GM12878 (cell line): Measurements from ENCODE around the gene TBX15. TPM values are rescaled to one million over a fixed set of nuclear protein-coding genes. Genes with fewer than 3 reads are reported as not detected.
A peak's percentile ranks its signal among the peaks of the same experiment; 100 is the strongest.

ENCODE experiments used
- ATAC-seq: fragments of 200-7000 bp; cut with Tn5 transposase; 3 replicates; pipeline ENCODE4 v1.9.1; 2020; ENCODE audit warnings: mild to moderate bottlenecking, moderate library complexity
- BruUV-seq: library from RNA; stranded (reverse); fragments of 400-500 nt; replicated peaks from 2 replicates; lab custom pipeline; 2021; lab: Mats Ljungman, UMichigan
- CTCF ChIA-PET: fragments of 300-600 bp; sonication (Branson Sonifier 250); formaldehyde crosslinking; extraction: SDS; loops from one replicate; lab custom pipeline; 2021; ENCODE audit warnings: inconsistent platforms; lab: Yijun Ruan, JAX
- POLR2A ChIA-PET: fragments of 350-600 bp; formaldehyde crosslinking; extraction: SDS; loops from one replicate; lab custom pipeline; 2021; ENCODE audit warnings: inconsistent platforms; lab: Charles Lee
- RAD21 ChIA-PET: fragments of 300-600 bp; sonication (Branson Sonifier 250); formaldehyde crosslinking; loops from one replicate; lab custom pipeline; 2023; ENCODE audit warnings: antibody characterized with exemption; ENCODE audit not compliant: unreplicated experiment; lab: Charles Lee
- SMC1A ChIA-PET: fragments of 300-600 bp; sonication (Branson Sonifier 250); formaldehyde crosslinking; loops from one replicate; lab custom pipeline; 2023; ENCODE audit not compliant: unreplicated experiment, uncharacterized antibody; lab: Charles Lee
- DNase-seq: peaks from one replicate; pipeline ENCODE4 v3.0.0-alpha.2; 2011; ENCODE audit warnings: low read depth, low spot score
- FAIRE-seq: peaks from 3 replicates; lab custom pipeline; 2011; peaks lifted over from hg19 to GRCh38; lab: Jason Lieb, UNC
- H2AFZ ChIP-seq: 2 replicates; pipeline ENCODE4 v1.6.0; 2011; ENCODE audit warnings: low read depth, low read length, control low read depth; ENCODE audit not compliant: control insufficient read depth
- H3K27ac ChIP-seq: 2 replicates; pipeline ENCODE4 v1.5.1; 2011; ENCODE audit warnings: control low read depth; ENCODE audit not compliant: control insufficient read depth, insufficient read depth
- H3K27me3 ChIP-seq, 2 experiments: replicated peaks in 1 of 2; 2 replicates each; pipeline versions ENCODE4 v1.6.0 to v1.6.1; 2011; ENCODE audit warnings: low read length in 1 of 2; ENCODE audit not compliant: control insufficient read depth in 2 of 2, insufficient read depth in 2 of 2
- H3K36me3 ChIP-seq, 2 experiments: 2 replicates each; pipeline ENCODE4 v1.5.1; 2011; ENCODE audit warnings: low read length in 1 of 2; ENCODE audit not compliant: control insufficient read depth in 2 of 2, insufficient read depth in 2 of 2
- H3K4me1 ChIP-seq: 2 replicates; pipeline ENCODE4 v1.6.1; 2011; ENCODE audit warnings: mild to moderate bottlenecking, low read length, moderate library complexity, mixed read lengths; ENCODE audit not compliant: control insufficient read depth, insufficient read depth
- H3K4me2 ChIP-seq: 2 replicates; pipeline ENCODE4 v1.6.0; 2011; ENCODE audit warnings: control low read depth; ENCODE audit not compliant: control insufficient read depth, insufficient read depth
- H3K4me3 ChIP-seq: fragments of 200-600 bp; sonication (generic); 2 replicates; pipeline ENCODE4 v1.5.1; 2016
- H3K79me2 ChIP-seq: 2 replicates; pipeline ENCODE4 v1.6.0; 2011; ENCODE audit warnings: low read length; ENCODE audit not compliant: control insufficient read depth, insufficient read depth
- H3K9ac ChIP-seq: 2 replicates; pipeline ENCODE4 v1.8.0; 2011; ENCODE audit warnings: low read length, control low read depth, mixed read lengths; ENCODE audit not compliant: control insufficient read depth, insufficient read depth
- H3K9me3 ChIP-seq: replicated peaks from 3 replicates; pipeline ENCODE4 v1.5.1; 2011; ENCODE audit warnings: mild to moderate bottlenecking, low read length; ENCODE audit not compliant: control insufficient read depth, insufficient read depth
- H4K20me1 ChIP-seq: 2 replicates; pipeline ENCODE4 v1.6.0; 2011; ENCODE audit not compliant: control insufficient read depth, insufficient read depth
- IKZF1 ChIP-seq: fragments of 450-650 bp; conservative IDR thresholded peaks from 2 replicates; pipeline ENCODE4 v1.6.1; 2017; ENCODE audit warnings: antibody characterized with exemption, mild to moderate bottlenecking
- IKZF2 ChIP-seq, 2 experiments: fragments of 450-650 bp; IDR thresholded peaks; 2 replicates each; pipeline ENCODE4 v1.6.1; 2017; ENCODE audit warnings: mild to moderate bottlenecking in 2 of 2, moderate library complexity in 2 of 2
- MXI1 ChIP-seq: fragments of 150-350 bp; IDR thresholded peaks from 2 replicates; pipeline ENCODE4 v1.6.1; 2011; ENCODE audit warnings: low read depth, mild to moderate bottlenecking, inconsistent platforms, low read length, improper control_type of control experiment
- RELA ChIP-seq: fragments of 450-650 bp; IDR thresholded peaks from 2 replicates; pipeline ENCODE4 v1.8.0; 2014; ENCODE audit warnings: borderline replicate concordance; ENCODE audit not compliant: partially characterized antibody
- WGBS: methylation state at CpG from one replicate; pipeline ENCODE4 v1.1.6; 2016; ENCODE audit warnings: low lambda C conversion rate; ENCODE audit not compliant: insufficient replicate concordance, insufficient coverage; ENCODE audit errors: missing lambda C conversion rate; 5-methylcytosine and 5-hydroxymethylcytosine counted together
- in situ Hi-C: fragments of 300-500 bp; cut with MboI; formaldehyde crosslinking; loops from 9 replicates; pipeline ENCODE4 v1.14.3; 2018; ENCODE audit warnings: mixed read lengths
- intact Hi-C: fragments of 100-400 bp; cut with micrococcal nuclease; formaldehyde crosslinking; loops from one replicate; pipeline ENCODE4 v1.14.2; 2022; ENCODE audit not compliant: unreplicated experiment
- polyA plus RNA-seq, 11 experiments: library from polyadenylated mRNA; depleted of rRNA in 4 of 11; unstranded in 6 of 11; stranded (reverse) in 5 of 11; fragments of >200 nt; fragmentation: Nextera tagmentation in 4 of 11; fragmentation: Illumina TruSeq in 1 of 11; extraction: Ambion mirVana in 4 of 11; extraction: Trizol in 1 of 11; gene quantifications; 1 replicate in 1 of 11; 2 replicates in 10 of 11; pipeline versions ENCODE4 v1.2.1 to v1.2.3, GENCODE V29; 2011 to 2016; ENCODE audit warnings: inconsistent platforms in 2 of 11, missing spikeins in 2 of 11, low read depth in 1 of 11
- total RNA-seq, 4 experiments: library from RNA; depleted of rRNA in 3 of 4; stranded (reverse); fragments of >200 nt in 3 of 4; fragmentation: Illumina TruSeq in 1 of 4; extraction: Trizol in 1 of 4; gene quantifications; 2 replicates each; pipeline versions ENCODE4 v1.2.1 to v1.2.3, GENCODE V29; 2013 to 2021
- TF ChIP-seq, protein P1 (sequence below): fragments of 450-650 bp; IDR thresholded peaks from 2 replicates; pipeline ENCODE4 v1.6.1; 2017; ENCODE audit warnings: low read depth, mild to moderate bottlenecking, moderate library complexity

Gene TBX15
- total and polyA plus RNA-seq, 10 of the 15 experiments (the other 5 are each of a cell fraction or from before 2014, with no cell fraction given): 0.64 to 9.4 (median 0.99) TPM

DNA sequence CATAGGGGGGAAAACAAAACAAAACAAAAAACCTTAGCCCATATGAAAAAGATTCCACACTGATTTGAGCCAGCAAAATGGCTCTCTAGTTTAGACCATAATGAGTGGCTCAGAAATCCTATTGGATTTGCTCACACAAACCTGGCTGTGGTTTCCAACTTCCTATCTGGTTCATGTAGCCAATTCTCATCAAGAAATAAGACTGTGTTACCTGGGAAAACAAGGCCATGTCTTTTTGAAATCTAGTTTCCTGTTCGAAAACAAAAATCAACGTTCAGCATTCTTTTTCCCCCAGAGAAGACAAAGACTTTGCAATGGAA is 69.2 kb downstream of the TBX15 start:
- no peaks in the 10 kb centered on the region for H3K27me3 ChIP-seq
- intact Hi-C loops: loop anchor here (5.0 kb wide), 1 partner anchor 43 kb away; no protein-coding TSS in a partner anchor
- H2AFZ ChIP-seq: no peak overlapping the region
- no peak overlapping the region for H3K27ac ChIP-seq
- H3K4me1 ChIP-seq: peaks cover 2% of the 10 kb centered on the region; the same call in 1 of the 2 replicates
- no peak overlapping the region for H3K4me2 ChIP-seq
- ChIA-PET CTCF (no interaction called here), SMC1A (no interaction called here), POLR2A (no interaction called here), RAD21 (no interaction called here)
- H3K9me3 ChIP-seq: no peaks in the 10 kb centered on the region; the same call in 2 of the 3 replicates
- no TSS peak for BruUV-seq
- in situ Hi-C loops: no loop called here
- no peak overlapping the region for H3K9ac ChIP-seq
- WGBS: 30% methylated on average over 2 of the region's 2 CpGs
- FAIRE-seq (no peak), DNase-seq (no peak), ATAC-seq (no peak)
- H4K20me1 ChIP-seq: no peaks in the 10 kb centered on the region
- no peaks in the 10 kb centered on the region for H3K36me3 ChIP-seq
- TF ChIP-seq, protein P1, sequence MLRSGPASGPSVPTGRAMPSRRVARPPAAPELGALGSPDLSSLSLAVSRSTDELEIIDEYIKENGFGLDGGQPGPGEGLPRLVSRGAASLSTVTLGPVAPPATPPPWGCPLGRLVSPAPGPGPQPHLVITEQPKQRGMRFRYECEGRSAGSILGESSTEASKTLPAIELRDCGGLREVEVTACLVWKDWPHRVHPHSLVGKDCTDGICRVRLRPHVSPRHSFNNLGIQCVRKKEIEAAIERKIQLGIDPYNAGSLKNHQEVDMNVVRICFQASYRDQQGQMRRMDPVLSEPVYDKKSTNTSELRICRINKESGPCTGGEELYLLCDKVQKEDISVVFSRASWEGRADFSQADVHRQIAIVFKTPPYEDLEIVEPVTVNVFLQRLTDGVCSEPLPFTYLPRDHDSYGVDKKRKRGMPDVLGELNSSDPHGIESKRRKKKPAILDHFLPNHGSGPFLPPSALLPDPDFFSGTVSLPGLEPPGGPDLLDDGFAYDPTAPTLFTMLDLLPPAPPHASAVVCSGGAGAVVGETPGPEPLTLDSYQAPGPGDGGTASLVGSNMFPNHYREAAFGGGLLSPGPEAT: peak; percentile 69; the same call in 1 of the 2 replicates
- TF ChIP-seq RELA: no peak
- peak; percentile 51 to 53; a peak in 1 of 4 replicates for TF ChIP-seq IKZF2 (IDR thresholded peaks at IDR 0.05)
- peak; percentile 54 for TF ChIP-seq IKZF1
- TF ChIP-seq MXI1: peak; percentile 33; the same call in 1 of the 2 replicates
- H3K79me2 ChIP-seq: no peaks in the 10 kb centered on the region
- no peak overlapping the region for H3K4me3 ChIP-seq
